Body of pancreas (tissue), 4 donors: ENCODE data around the gene PLOD1. TPM values are rescaled to one million over a fixed set of nuclear protein-coding genes. Genes with fewer than 3 reads are reported as not detected.
A peak's percentile ranks its signal among the peaks of the same experiment; 100 is the strongest.
"Not testable (repeated sequence)": the region's sequence is repeated elsewhere in the genome, so short reads cannot be mapped to it uniquely, and the experiment has no call there.

Experiments
- ATAC-seq: fragments of 150-250 bp; one replicate; pipeline ENCODE4 v1.9.1; 2016
- DNase-seq, 4 donors: peaks; one replicate each; pipeline ENCODE4 v3.0.0-alpha.2; 2019
- H3K27ac ChIP-seq, 4 donors: fragments of 200-600 bp; sonication (generic); 1 replicate in 3 of 4; 2 replicates in 1 of 4; pipeline versions ENCODE4 v1.5.1 to v1.6.1; 2016 to 2019; ENCODE audit warnings: mild to moderate bottlenecking in 1 of 4, mixed read lengths in 1 of 4, moderate library complexity in 1 of 4
- H3K27me3 ChIP-seq, 2 donors: fragments of 200-600 bp; sonication (generic); one replicate each; pipeline ENCODE4 v1.6.0; 2016; ENCODE audit warnings: mild to moderate bottlenecking in 1 of 2
- H3K36me3 ChIP-seq, 2 donors: fragments of 200-600 bp; sonication (generic); replicated peaks in 1 of 2; 2 replicates each; pipeline ENCODE4 v1.5.1; 2016; ENCODE audit warnings: low read depth in 2 of 2; ENCODE audit not compliant: insufficient read depth in 1 of 2
- H3K4me1 ChIP-seq: fragments of 200-600 bp; sonication (generic); one replicate; pipeline ENCODE4 v1.6.0; 2016
- H3K4me3 ChIP-seq, 2 donors: fragments of 200-600 bp; sonication (generic); 1 replicate in 1 of 2; 2 replicates in 1 of 2; pipeline ENCODE4 v1.5.1; 2016 to 2019
- H3K9me3 ChIP-seq, 3 donors: fragments of 200-600 bp; sonication (generic); 1 replicate in 2 of 3; 2 replicates in 1 of 3; pipeline ENCODE4 v1.5.1; 2016
- POLR2A ChIP-seq, 3 donors: fragments of 450-650 bp; IDR thresholded peaks; one replicate each; pipeline ENCODE4 v1.6.1; 2016; ENCODE audit warnings: antibody characterized with exemption in 3 of 3, mild to moderate bottlenecking in 2 of 3
- WGBS, 2 donors: methylation state at CpG; one replicate each; pipeline ENCODE4 v1.1.5; 2017; 5-methylcytosine and 5-hydroxymethylcytosine counted together
- intact Hi-C: fragments of 100-400 bp; cut with DNase I; formaldehyde crosslinking; loops from one replicate; pipeline ENCODE4 v1.15.1; 2023
- total RNA-seq, 2 donors: library from RNA; depleted of rRNA; stranded (reverse); fragments of >200 nt; gene quantifications; one replicate each; pipeline ENCODE4 v1.1.0, GENCODE V29; 2016
- TF ChIP-seq, protein P1 (sequence below), 7 experiments: fragments of 450-650 bp in 4 of 7; fragments of 200-600 bp in 3 of 7; sonication (generic) in 3 of 7; IDR thresholded peaks; one replicate each; pipeline ENCODE4 v1.5.1; 2016 to 2019; ENCODE audit warnings: antibody characterized with exemption in 7 of 7

The PLOD1 gene
- total RNA-seq, 2 donors from 2014 or later, result 30.9 to 39.6 TPM

DNA sequence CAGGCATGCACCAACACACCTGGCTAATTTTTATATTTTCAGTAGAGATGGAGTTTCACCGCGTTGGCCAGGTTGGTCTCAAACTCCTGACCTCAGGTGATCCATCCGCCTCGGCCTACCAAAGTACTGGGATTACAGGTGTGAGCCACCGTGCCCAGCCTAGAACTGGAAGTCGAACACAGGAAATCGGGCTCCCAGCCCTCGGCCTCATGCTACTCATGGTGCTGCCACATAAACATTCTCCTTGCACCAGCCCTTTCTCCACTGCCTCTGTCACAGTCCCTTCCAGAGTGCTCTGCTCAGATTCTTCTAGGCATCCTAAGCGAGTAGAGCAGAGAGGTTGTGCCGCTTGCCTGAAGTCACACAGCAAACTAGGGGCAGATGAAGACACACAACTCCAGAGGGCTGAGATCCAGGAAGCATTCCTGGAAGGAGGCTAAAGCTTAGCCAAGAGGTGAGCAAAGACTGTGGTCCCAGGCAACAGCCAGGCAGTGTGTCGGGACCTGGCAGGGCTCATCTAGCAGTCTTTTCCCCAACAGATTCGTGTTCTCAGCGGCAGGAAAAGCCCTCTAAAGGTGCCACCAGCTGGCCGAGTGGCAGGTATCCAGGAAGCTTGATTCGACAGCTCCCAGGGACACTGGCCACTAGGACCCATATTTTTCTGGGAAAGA lies 46.2 kb upstream of the PLOD1 start:
- DNase-seq (no peak), ATAC-seq (no peak)
- Histone ChIP-seq H3K27me3 (no peaks in the 10 kb centered on the region), H3K4me3 (no peak overlapping the region), H3K27ac (no peak overlapping the region), H3K9me3 (no peaks in the 10 kb centered on the region), H3K4me1 (no peaks in the 10 kb centered on the region), H3K36me3 (no peaks in the 10 kb centered on the region)
- TF ChIP-seq POLR2A (IDR thresholded peaks at IDR 0.05), result no peak
- TF ChIP-seq, protein P1, sequence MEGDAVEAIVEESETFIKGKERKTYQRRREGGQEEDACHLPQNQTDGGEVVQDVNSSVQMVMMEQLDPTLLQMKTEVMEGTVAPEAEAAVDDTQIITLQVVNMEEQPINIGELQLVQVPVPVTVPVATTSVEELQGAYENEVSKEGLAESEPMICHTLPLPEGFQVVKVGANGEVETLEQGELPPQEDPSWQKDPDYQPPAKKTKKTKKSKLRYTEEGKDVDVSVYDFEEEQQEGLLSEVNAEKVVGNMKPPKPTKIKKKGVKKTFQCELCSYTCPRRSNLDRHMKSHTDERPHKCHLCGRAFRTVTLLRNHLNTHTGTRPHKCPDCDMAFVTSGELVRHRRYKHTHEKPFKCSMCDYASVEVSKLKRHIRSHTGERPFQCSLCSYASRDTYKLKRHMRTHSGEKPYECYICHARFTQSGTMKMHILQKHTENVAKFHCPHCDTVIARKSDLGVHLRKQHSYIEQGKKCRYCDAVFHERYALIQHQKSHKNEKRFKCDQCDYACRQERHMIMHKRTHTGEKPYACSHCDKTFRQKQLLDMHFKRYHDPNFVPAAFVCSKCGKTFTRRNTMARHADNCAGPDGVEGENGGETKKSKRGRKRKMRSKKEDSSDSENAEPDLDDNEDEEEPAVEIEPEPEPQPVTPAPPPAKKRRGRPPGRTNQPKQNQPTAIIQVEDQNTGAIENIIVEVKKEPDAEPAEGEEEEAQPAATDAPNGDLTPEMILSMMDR (IDR thresholded peaks at IDR 0.05), result no peak
- 73 to 74% methylated on average over 12 to 15 of the region's 15 CpGs for WGBS, 2 donors
- intact Hi-C loops, result no loop called here

- ATAC-seq, result no peak
- H3K27me3 ChIP-seq, result no peaks in the 10 kb centered on the region
- H3K36me3 ChIP-seq, result no peaks in the 10 kb centered on the region
- H3K4me3 ChIP-seq, result no peak overlapping the region
- H3K4me1 ChIP-seq, result no peaks in the 10 kb centered on the region
- H3K9me3 ChIP-seq, result no peaks in the 10 kb centered on the region
- intact Hi-C loops, result no loop called here
- 51% methylated on average over 3 of the region's 3 CpGs; no CpG with 5 or more reads in 1 of the 2 donors for WGBS, 2 donors
- DNase-seq, result no peak
- H3K27ac ChIP-seq, result no peak overlapping the region
- TF ChIP-seq, protein P1 (IDR thresholded peaks at IDR 0.05), result no peak
- no peak for TF ChIP-seq POLR2A (IDR thresholded peaks at IDR 0.05)
Measured at GRCh38 chr1:11888877-11889208, 45.7 kb upstream of the PLOD1 start.

DNA sequence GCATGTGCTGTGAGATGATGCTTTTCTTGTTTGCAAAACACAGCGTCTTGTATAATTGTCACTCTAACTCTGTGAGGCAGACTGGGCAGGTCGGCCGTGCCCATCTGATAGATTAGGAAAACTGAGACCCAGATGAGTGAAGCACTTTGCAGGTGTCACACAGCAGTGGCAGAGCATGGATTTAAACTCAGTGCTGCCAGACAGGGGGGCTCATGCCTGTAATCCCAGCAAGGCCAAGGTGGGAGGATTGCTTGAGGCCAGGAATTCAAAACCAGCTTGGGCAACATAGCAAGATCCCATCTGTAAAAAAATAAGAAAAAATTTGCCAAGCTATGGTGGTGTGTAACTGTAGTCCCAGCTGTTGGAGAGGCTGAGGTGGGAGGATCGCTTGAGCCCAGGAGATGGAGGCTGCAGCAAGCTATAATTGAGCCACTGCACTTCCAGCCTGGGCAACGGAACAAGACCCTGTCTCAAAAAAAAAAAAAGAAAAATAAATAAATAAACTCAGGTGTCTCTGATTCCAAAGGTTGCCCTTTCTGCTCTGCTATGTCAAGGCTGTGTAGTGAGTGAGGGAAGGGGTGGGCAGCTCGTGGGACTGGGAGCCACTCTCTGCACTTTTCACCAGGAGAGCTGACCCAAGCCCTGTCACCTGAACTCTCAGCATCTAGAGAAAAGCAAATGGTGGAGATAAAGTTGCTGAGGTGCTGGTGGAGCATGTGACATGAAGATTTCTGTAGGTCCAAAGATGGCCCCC lies 42.9 kb upstream of the PLOD1 start:
- ATAC-seq (no peak), DNase-seq (no peak)
- Histone ChIP-seq H3K27me3 (no peaks in the 10 kb centered on the region), H3K9me3 (no peaks in the 10 kb centered on the region), H3K27ac (no peak overlapping the region), H3K4me1 (no peaks in the 10 kb centered on the region), H3K4me3 (no peak overlapping the region), H3K36me3 (no peaks in the 10 kb centered on the region)
- intact Hi-C loops, result loop anchor here (5.0 kb wide), 1 partner anchor 54 kb away; no protein-coding TSS in a partner anchor
- TF ChIP-seq POLR2A (IDR thresholded peaks at IDR 0.05), result no peak
- TF ChIP-seq, protein P1 (IDR thresholded peaks at IDR 0.05), result no peak
- 62 to 69% methylated on average over 6 of the region's 6 CpGs for WGBS, 2 donors

DNA sequence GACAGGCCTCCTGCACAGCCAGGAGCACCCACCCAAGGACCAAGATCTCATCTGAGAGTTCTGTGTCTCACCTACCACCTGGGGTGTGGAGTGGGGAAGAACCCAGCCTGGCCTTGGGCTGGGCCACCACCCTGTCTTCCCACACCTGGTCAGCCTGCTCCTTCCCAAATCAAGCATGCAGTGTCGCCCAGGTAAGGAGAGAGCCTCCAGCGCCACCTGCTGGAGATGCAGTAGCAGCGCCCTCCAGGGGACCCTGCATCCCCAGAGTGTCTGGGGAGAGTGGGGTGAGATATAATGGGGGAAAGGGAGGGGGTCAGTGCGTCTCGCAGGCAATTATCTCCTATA lies 40.6 kb upstream of the PLOD1 start:
- TF ChIP-seq POLR2A (IDR thresholded peaks at IDR 0.05), result no peak
- TF ChIP-seq, protein P1 (IDR thresholded peaks at IDR 0.05), result peak; percentile 80 to 90 (median 84)
- peak; percentile 88 for ATAC-seq
- WGBS, 2 donors, result 0% methylated on average over 2 to 5 of the region's 5 CpGs
- no peak overlapping the region for H3K4me3 ChIP-seq
- H3K27ac ChIP-seq, result no peak overlapping the region
- no peaks in the 10 kb centered on the region for H3K4me1 ChIP-seq
- intact Hi-C loops, result loop anchor here (5.0 kb wide), 1 partner anchor 57 kb away; no protein-coding TSS in a partner anchor
- H3K9me3 ChIP-seq, result no peaks in the 10 kb centered on the region
- H3K36me3 ChIP-seq, result no peaks in the 10 kb centered on the region
- H3K27me3 ChIP-seq, result peaks cover 0 to 5% of the 10 kb centered on the region in 2 donors
- peak; percentile 63 to 73 (median 68) for DNase-seq

- H3K4me1 ChIP-seq, H3K4me3 ChIP-seq, ATAC-seq, DNase-seq, H3K36me3 ChIP-seq, H3K9me3 ChIP-seq, H3K27ac ChIP-seq: not testable (repeated sequence)
- intact Hi-C loops, result loop anchor here (5.0 kb wide), 1 partner anchor 57 kb away; no protein-coding TSS in a partner anchor
- 15 to 39% methylated on average over 1 of the region's 1 CpG for WGBS, 2 donors
- H3K27me3 ChIP-seq, result peaks cover 0 to 11% of the 10 kb centered on the region in 2 donors
Measured at GRCh38 chr1:11894501-11894900, 40.0 kb upstream of the PLOD1 start.
